ENCODE measurements around the gene HOXC10. TPM values are rescaled to one million over a fixed set of nuclear protein-coding genes. Genes with fewer than 3 reads are reported as not detected.

HOXC10 gene
- total and polyA plus RNA-seq, 8 donors, result not detected

DNA sequence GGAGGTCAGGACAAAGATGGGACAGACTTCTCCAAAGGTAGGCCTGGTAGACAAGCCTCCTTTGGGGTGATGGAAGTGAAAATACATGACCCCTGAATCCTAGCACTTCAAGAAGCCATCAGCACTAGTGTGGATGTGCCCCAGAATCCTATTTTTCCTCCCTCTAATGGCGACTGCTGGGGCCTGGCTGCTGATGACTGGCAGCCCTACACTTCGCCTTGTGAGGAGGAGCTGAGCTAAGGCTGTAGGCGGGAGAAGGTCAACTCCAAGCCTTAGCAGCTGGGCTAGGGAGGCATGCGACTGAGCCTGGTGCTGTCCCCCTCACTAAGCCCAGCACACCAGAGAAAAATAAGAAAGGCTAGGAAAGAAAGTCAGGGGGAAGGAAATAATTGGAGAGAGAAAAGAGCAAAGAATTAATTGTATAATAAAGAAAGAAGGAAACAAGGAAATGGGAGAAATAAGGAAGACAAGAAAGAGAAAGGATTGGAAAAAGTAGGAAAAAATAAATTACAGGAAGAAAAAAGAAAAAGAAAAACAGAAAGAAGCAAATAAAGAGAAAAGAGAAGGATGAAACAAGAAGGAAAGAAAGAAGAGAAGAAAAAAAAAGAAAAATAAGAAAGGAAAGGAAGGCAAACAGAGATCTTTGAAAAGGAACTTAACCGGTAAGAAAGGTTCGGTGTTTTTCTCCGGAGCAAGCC, 4.7 kb upstream of the HOXC10 start:
- H3K9me3 ChIP-seq, result peaks cover 0 to 13% (median 1%) of the 10 kb centered on the region in 4 donors
- no peak for DNase-seq
- H3K4me3 ChIP-seq, result no peak overlapping the region
- intact Hi-C loops (cut with DNase I; ENCODE audit: low total_unique reads), result no loop called here
- H3K27ac ChIP-seq, result no peak overlapping the region
- peaks cover 8 to 31% (median 19%) of the 10 kb centered on the region in 4 donors for H3K4me1 ChIP-seq
- no peaks in the 10 kb centered on the region for H3K36me3 ChIP-seq
- TF ChIP-seq CTCF (IDR thresholded peaks at IDR 0.05) (no peak), EP300 (IDR thresholded peaks at IDR 0.05) (no peak), POLR2AphosphoS5 (IDR thresholded peaks at IDR 0.05) (no peak), POLR2A (IDR thresholded peaks at IDR 0.05) (no peak)
- H3K27me3 ChIP-seq, result peaks cover 48 to 100% (median 99%) of the 10 kb centered on the region in 3 donors
- WGBS, 5 donors, result 21 to 34% (median 29%) methylated on average over 7 of the region's 7 CpGs

DNA sequence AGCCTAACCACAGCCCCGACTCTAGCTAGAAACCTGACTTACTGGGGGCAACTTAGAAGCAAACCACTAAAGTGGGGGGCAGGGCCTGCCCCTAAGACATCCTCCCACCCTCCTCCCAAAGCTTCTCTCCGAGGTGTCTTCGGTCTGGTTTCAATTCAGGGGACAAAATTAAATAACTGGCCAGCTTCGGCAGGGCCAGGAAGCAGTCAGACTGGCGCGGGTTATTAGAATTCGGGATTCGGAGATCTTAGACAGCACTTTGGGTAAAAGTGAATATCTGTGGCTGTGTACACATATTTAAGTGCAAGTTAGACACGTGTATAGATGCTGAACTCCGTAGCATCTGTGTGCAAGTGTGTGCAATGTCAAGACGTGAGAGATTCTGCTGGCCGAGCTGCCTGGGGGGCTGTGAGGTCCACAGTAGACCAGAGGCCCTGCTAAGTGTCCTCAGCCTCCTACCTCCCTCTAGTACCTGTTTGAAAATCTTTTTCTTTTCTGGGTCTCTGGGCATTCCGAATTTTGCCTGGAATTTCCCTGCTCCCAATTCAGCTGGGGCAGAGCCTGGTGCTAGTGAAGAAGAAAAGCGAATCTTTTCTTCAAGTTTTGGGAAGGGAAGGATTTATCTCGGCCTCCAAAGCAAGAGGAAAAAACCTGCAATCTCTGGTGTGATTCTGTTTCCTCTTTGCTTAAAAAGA, 4.0 kb upstream of the HOXC10 start:
- no peak for TF ChIP-seq POLR2A (IDR thresholded peaks at IDR 0.05)
- no peak for TF ChIP-seq POLR2AphosphoS5 (IDR thresholded peaks at IDR 0.05)
- TF ChIP-seq EP300 (IDR thresholded peaks at IDR 0.05), result no peak
- no peak for TF ChIP-seq CTCF (IDR thresholded peaks at IDR 0.05)
- Histone ChIP-seq H3K27ac (no peak overlapping the region), H3K9me3 (peaks cover 0 to 17% (median 1%) of the 10 kb centered on the region in 4 donors), H3K27me3 (peaks cover 54 to 100% (median 99%) of the 10 kb centered on the region in 3 donors), H3K4me1 (peaks cover 11 to 32% (median 22%) of the 10 kb centered on the region in 4 donors), H3K36me3 (no peaks in the 10 kb centered on the region), H3K4me3 (no peak overlapping the region)
- intact Hi-C loops (cut with DNase I; ENCODE audit: low total_unique reads), result no loop called here
- WGBS, 5 donors, result 23 to 34% (median 29%) methylated on average over 15 of the region's 15 CpGs
- no peak for DNase-seq

- H3K36me3 ChIP-seq, result no peaks in the 10 kb centered on the region
- peaks cover 15 to 38% (median 28%) of the 10 kb centered on the region in 4 donors for H3K4me1 ChIP-seq
- DNase-seq, result no peak
- WGBS, 5 donors, result 17 to 24% (median 20%) methylated on average over 30 of the region's 30 CpGs
- no peak overlapping the region for H3K4me3 ChIP-seq
- intact Hi-C loops (cut with DNase I; ENCODE audit: low total_unique reads), result no loop called here
- H3K27ac ChIP-seq, result no peak overlapping the region
- H3K9me3 ChIP-seq, result peaks cover 0 to 17% (median 1%) of the 10 kb centered on the region in 4 donors
- no peak for TF ChIP-seq POLR2AphosphoS5 (IDR thresholded peaks at IDR 0.05)
- TF ChIP-seq CTCF (IDR thresholded peaks at IDR 0.05), result no peak
- TF ChIP-seq EP300 (IDR thresholded peaks at IDR 0.05), result no peak
- TF ChIP-seq POLR2A (IDR thresholded peaks at IDR 0.05), result no peak
- H3K27me3 ChIP-seq, result peaks cover 55 to 100% (median 99%) of the 10 kb centered on the region in 3 donors
Measured at GRCh38 chr12:53981634-53982565, 3.0 kb upstream of the HOXC10 start.
